A549 (cell line): ENCODE data around the gene UXT. TPM values are rescaled to one million over a fixed set of nuclear protein-coding genes. Genes with fewer than 3 reads are reported as not detected.

Source experiments
- ATAC-seq, 2 experiments: fragments of 200-7000 bp in 1 of 2; fragments of >200 bp in 1 of 2; cut with Nextera tagmentation in 1 of 2; cut with Tn5 transposase in 1 of 2; 3 replicates each; pipeline versions ENCODE4 v1.8.0 to v1.9.1; 2018 to 2020; ENCODE audit warnings: mild to moderate bottlenecking in 1 of 2, moderate library complexity in 1 of 2
- CTCF ChIA-PET: fragments of 300-600 bp; sonication (Branson Sonifier 250); formaldehyde crosslinking; extraction: SDS; loops from one replicate; lab custom pipeline; 2021; ENCODE audit warnings: antibody characterized with exemption, inconsistent platforms; lab: Yijun Ruan, JAX
- POLR2A ChIA-PET: fragments of 350-600 bp; formaldehyde crosslinking; extraction: SDS; loops from one replicate; lab custom pipeline; 2021; ENCODE audit warnings: antibody characterized with exemption, inconsistent platforms; lab: Yijun Ruan, JAX
- DNase-seq, 2 experiments: peaks; one replicate each; pipeline versions ENCODE4 v3.0.0 to v3.0.0-alpha.2; 2011 to 2016; ENCODE audit warnings: low read depth in 1 of 2, low spot score in 1 of 2
- FAIRE-seq: peaks from 2 replicates; lab custom pipeline; 2011; peaks lifted over from hg19 to GRCh38; lab: Jason Lieb, UNC
- H3K27ac ChIP-seq, 2 experiments: fragments of >200 bp; sonication (Bioruptor Twin); formaldehyde crosslinking; 3 replicates each; pipeline ENCODE4 v1.5.1; 2016 to 2017
- H3K4me1 ChIP-seq: fragments of >200 bp; sonication (Bioruptor Twin); formaldehyde crosslinking; 3 replicates; pipeline ENCODE4 v1.6.1; 2016
- H3K4me2 ChIP-seq: fragments of >200 bp; sonication (Bioruptor Twin); formaldehyde crosslinking; 3 replicates; pipeline ENCODE4 v1.6.1; 2016
- H3K4me3 ChIP-seq: fragments of >200 bp; sonication (Bioruptor Twin); formaldehyde crosslinking; 3 replicates; pipeline ENCODE4 v1.5.1; 2016
- H3K9me3 ChIP-seq: fragments of >200 bp; sonication (Bioruptor Twin); formaldehyde crosslinking; 3 replicates; pipeline ENCODE4 v1.6.1; 2016
- BHLHE40 ChIP-seq: IDR thresholded peaks from 2 replicates; pipeline ENCODE4 v1.6.1; 2012; ENCODE audit warnings: low read depth, low read length, inconsistent platforms
- CBX8 ChIP-seq: fragments of 200-600 bp; sonication (generic); IDR thresholded peaks from 2 replicates; pipeline ENCODE4 v1.6.1; 2016
- EHF ChIP-seq: fragments of 250-450 bp; sonication (Bioruptor Pico); IDR thresholded peaks from 2 replicates; pipeline ENCODE4 v1.5.0; 2020; ENCODE audit warnings: mild to moderate bottlenecking
- EHMT2 ChIP-seq: fragments of 200-600 bp; sonication (generic); IDR thresholded peaks from 2 replicates; pipeline ENCODE4 v1.6.1; 2016; ENCODE audit warnings: antibody characterized with exemption, low read depth, mild to moderate bottlenecking, moderate library complexity
- FOSL2 ChIP-seq, 2 experiments: fragments of 450-650 bp in 1 of 2; fragments of >200 bp in 1 of 2; sonication (Bioruptor Twin) in 1 of 2; formaldehyde crosslinking; IDR thresholded peaks; 2 replicates each; pipeline versions ENCODE4 v1.5.0 to v1.6.1; 2016 to 2020; ENCODE audit warnings: mild to moderate bottlenecking in 1 of 2, moderate library complexity in 1 of 2
- FOXS1 ChIP-seq: fragments of 250-450 bp; sonication (Bioruptor Pico); IDR thresholded peaks from 2 replicates; pipeline ENCODE4 v1.5.0; 2020; ENCODE audit warnings: mild to moderate bottlenecking, moderate library complexity
- GATA3 ChIP-seq: IDR thresholded peaks from 2 replicates; pipeline ENCODE4 v1.6.1; 2012; ENCODE audit warnings: borderline replicate concordance
- HDAC2 ChIP-seq: fragments of 200-600 bp; sonication (generic); IDR thresholded peaks from 2 replicates; pipeline ENCODE4 v1.6.1; 2016
- MAFK ChIP-seq: fragments of 450-650 bp; IDR thresholded peaks from 2 replicates; pipeline ENCODE4 v1.6.1; 2014; ENCODE audit not compliant: partially characterized antibody
- NFE2L2 ChIP-seq: fragments of 150-350 bp; conservative IDR thresholded peaks from 2 replicates; pipeline ENCODE4 v1.6.1; 2014; ENCODE audit warnings: low read length
- NR3C1 ChIP-seq: fragments of >200 bp; sonication (Bioruptor Twin); formaldehyde crosslinking; IDR thresholded peaks from 3 replicates; pipeline ENCODE4 v1.6.1; 2017
- POLR2AphosphoS2 ChIP-seq: conservative IDR thresholded peaks from 2 replicates; pipeline ENCODE4 v1.6.1; 2012; ENCODE audit warnings: low read length, improper control_type of control experiment, inconsistent platforms
- RAD21 ChIP-seq, 2 experiments: fragments of >200 bp in 1 of 2; sonication (Bioruptor Twin) in 1 of 2; formaldehyde crosslinking in 1 of 2; IDR thresholded peaks in 1 of 2; conservative IDR thresholded peaks in 1 of 2; 2 replicates in 1 of 2; 3 replicates in 1 of 2; pipeline ENCODE4 v1.6.1; 2012 to 2018; ENCODE audit warnings: inconsistent platforms in 1 of 2
- RFX5 ChIP-seq: fragments of 450-650 bp; IDR thresholded peaks from 2 replicates; pipeline ENCODE4 v1.7.1; 2014; ENCODE audit warnings: antibody characterized with exemption, mild to moderate bottlenecking, moderate library complexity
- RNF2 ChIP-seq: fragments of 200-600 bp; sonication (generic); IDR thresholded peaks from 2 replicates; pipeline ENCODE4 v1.6.1; 2016; ENCODE audit warnings: low read depth, mild to moderate bottlenecking, antibody characterized with exemption, moderate library complexity, borderline replicate concordance
- SMC3 ChIP-seq: fragments of >200 bp; sonication (Bioruptor Twin); formaldehyde crosslinking; IDR thresholded peaks from 3 replicates; pipeline ENCODE4 v1.6.1; 2018; ENCODE audit warnings: inconsistent platforms
- SREBF2 ChIP-seq: fragments of 450-650 bp; IDR thresholded peaks from 2 replicates; pipeline ENCODE4 v1.6.1; 2014; ENCODE audit warnings: mild to moderate bottlenecking, moderate library complexity
- TFCP2L1 ChIP-seq: fragments of 250-450 bp; sonication (Bioruptor Pico); IDR thresholded peaks from 2 replicates; pipeline ENCODE4 v1.5.0; 2021; ENCODE audit warnings: mild to moderate bottlenecking
- WGBS: methylation state at CpG from one replicate; pipeline ENCODE4 v1.1.6; 2017; ENCODE audit errors: missing lambda C conversion rate; 5-methylcytosine and 5-hydroxymethylcytosine counted together
- polyA plus RNA-seq, 4 experiments: library from polyadenylated mRNA; depleted of rRNA in 3 of 4; stranded (reverse); fragments of >200 nt; fragmentation: RNase III in 1 of 4; extraction: RNeasy Plus Mini Kit Qiagen cat#74134 plus additional on column Dnase treatment in 1 of 4; gene quantifications; 2 replicates in 3 of 4; 3 replicates in 1 of 4; pipeline ENCODE4 v1.2.3, GENCODE V29; 2011 to 2017
- TF ChIP-seq, protein P1 (sequence below): fragments of >200 bp; sonication (Bioruptor Twin); formaldehyde crosslinking; IDR thresholded peaks from 3 replicates; pipeline ENCODE4 v1.5.1; 2016
- TF ChIP-seq, protein P2 (sequence below): IDR thresholded peaks from 2 replicates; pipeline ENCODE4 v1.6.1; 2012; ENCODE audit warnings: low read depth, borderline replicate concordance
- TF ChIP-seq, protein P3 (sequence below): fragments of >200 bp; sonication (Bioruptor Twin); formaldehyde crosslinking; IDR thresholded peaks from 2 replicates; pipeline ENCODE4 v1.6.1; 2016
- TF ChIP-seq, protein P4 (sequence below): fragments of 450-650 bp; IDR thresholded peaks from 2 replicates; pipeline ENCODE4 v1.6.1; 2014; ENCODE audit warnings: antibody characterized with exemption

Gene UXT
- polyA plus RNA-seq, 2 of the 4 experiments (the other 2 are of a cell fraction), result 172 to 175 TPM

DNA sequence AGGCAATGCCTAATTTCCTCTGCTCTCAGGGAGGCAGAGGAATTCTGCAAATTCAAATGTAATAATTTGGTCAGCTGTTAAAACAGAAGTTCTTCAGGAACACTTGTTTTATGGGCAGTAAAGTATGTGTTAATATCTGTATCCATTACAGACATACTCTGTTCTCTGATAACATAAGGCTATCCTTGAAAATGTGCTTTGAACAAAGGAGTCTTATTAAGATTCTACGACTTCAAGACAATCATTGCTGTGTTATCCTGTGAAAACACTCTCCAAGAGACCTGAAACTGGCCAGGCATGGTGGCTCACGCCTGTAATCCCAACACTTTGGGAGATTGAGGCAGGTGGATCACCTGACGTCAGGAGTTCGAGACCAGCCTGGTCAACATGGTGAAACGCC, 27.3 kb downstream of the UXT start:
- POLR2A ChIA-PET, result no interaction called here
- DNase-seq (no peak), ATAC-seq (no peak), FAIRE-seq (no peak)
- Histone ChIP-seq H3K4me1 (no peaks in the 10 kb centered on the region), H3K9me3 (no peaks in the 10 kb centered on the region), H3K4me2 (no peak overlapping the region), H3K27ac (no peak overlapping the region), H3K4me3 (no peak overlapping the region)
- WGBS, result 94% methylated on average over 5 of the region's 5 CpGs
- TF ChIP-seq NR3C1, result no peak
- no peak for TF ChIP-seq CBX8
- no peak for TF ChIP-seq TFCP2L1 (CRISPR knock-in tag)
- TF ChIP-seq EHF (CRISPR knock-in tag), result no peak
- TF ChIP-seq FOXS1, result no peak
- TF ChIP-seq SREBF2, result no peak
- TF ChIP-seq RNF2, result no peak
- TF ChIP-seq NFE2L2, result no peak
- TF ChIP-seq, protein P1, sequence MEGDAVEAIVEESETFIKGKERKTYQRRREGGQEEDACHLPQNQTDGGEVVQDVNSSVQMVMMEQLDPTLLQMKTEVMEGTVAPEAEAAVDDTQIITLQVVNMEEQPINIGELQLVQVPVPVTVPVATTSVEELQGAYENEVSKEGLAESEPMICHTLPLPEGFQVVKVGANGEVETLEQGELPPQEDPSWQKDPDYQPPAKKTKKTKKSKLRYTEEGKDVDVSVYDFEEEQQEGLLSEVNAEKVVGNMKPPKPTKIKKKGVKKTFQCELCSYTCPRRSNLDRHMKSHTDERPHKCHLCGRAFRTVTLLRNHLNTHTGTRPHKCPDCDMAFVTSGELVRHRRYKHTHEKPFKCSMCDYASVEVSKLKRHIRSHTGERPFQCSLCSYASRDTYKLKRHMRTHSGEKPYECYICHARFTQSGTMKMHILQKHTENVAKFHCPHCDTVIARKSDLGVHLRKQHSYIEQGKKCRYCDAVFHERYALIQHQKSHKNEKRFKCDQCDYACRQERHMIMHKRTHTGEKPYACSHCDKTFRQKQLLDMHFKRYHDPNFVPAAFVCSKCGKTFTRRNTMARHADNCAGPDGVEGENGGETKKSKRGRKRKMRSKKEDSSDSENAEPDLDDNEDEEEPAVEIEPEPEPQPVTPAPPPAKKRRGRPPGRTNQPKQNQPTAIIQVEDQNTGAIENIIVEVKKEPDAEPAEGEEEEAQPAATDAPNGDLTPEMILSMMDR, result no peak
- TF ChIP-seq, protein P2, sequence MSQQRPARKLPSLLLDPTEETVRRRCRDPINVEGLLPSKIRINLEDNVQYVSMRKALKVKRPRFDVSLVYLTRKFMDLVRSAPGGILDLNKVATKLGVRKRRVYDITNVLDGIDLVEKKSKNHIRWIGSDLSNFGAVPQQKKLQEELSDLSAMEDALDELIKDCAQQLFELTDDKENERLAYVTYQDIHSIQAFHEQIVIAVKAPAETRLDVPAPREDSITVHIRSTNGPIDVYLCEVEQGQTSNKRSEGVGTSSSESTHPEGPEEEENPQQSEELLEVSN, result no peak
- TF ChIP-seq HDAC2, result no peak
- no peak for TF ChIP-seq FOSL2 (IDR thresholded peaks at IDR 0.05)
- no peak for TF ChIP-seq FOSL2 (CRISPR knock-in tag; IDR thresholded peaks at IDR 0.05)
- no peak for TF ChIP-seq BHLHE40
- CTCF ChIA-PET, result interaction anchor here (2.7 kb wide), 1 partner anchor 12 kb away, joined by 16 read pairs; no protein-coding TSS in a partner anchor

DNA sequence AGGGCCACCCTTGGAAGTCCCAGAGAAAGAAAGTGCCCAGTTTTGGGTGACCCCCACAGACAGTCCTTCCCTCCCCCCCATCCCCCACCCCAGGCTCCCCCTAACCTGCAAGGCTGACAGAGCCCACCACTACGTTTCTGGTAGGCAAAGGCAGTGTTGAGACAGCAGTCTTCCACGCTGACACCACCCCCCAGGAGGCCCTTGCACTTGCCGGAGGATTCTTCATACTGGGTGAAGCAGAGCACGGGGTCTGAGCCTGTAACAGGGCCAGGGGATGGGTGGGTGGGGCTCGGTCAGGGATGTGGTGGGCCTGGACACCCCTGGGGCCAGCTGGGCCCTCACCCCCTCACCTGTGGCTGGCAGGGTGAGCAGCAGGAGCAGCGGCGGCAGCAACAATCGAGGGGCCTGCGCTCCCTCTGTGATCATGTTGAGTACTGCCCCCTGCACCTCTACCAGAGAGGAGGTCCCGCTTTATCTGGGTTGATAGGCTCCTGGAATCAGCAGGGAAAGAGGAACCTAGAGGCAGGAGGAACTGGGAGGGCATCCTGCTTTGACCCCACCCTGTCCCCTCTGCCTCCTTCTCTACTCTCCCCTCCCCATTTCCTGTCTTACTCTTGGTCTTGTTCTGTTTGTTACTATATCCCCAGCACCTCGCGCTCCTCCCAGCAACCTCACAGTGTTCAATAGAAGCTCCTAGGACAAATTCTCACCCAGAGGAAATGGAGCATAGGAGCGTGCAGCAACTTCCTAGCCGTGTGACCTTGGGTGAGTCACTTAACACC, 29.4 kb downstream of the UXT start, which contains the start of gene CFP:
Gene CFP (minus strand): TSS at position 512 of the 782 bp plus-strand sequence. CDS start 86 bp downstream, at position 426.
- POLR2A ChIA-PET, result no interaction called here
- ATAC-seq (no peak), DNase-seq (no peak), FAIRE-seq (no peak)
- no peak for TF ChIP-seq POLR2AphosphoS2
- TF ChIP-seq, protein P2, result no peak
- TF ChIP-seq, protein P3, sequence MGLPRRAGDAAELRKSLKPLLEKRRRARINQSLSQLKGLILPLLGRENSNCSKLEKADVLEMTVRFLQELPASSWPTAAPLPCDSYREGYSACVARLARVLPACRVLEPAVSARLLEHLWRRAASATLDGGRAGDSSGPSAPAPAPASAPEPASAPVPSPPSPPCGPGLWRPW, result no peak
- TF ChIP-seq GATA3, result no peak
- no peak for TF ChIP-seq FOSL2 (IDR thresholded peaks at IDR 0.05)
- TF ChIP-seq FOSL2 (CRISPR knock-in tag; IDR thresholded peaks at IDR 0.05), result no peak
- no peak for TF ChIP-seq SMC3
- TF ChIP-seq EHMT2, result no peak
- TF ChIP-seq, protein P4, sequence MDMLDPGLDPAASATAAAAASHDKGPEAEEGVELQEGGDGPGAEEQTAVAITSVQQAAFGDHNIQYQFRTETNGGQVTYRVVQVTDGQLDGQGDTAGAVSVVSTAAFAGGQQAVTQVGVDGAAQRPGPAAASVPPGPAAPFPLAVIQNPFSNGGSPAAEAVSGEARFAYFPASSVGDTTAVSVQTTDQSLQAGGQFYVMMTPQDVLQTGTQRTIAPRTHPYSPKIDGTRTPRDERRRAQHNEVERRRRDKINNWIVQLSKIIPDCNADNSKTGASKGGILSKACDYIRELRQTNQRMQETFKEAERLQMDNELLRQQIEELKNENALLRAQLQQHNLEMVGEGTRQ, result no peak
- TF ChIP-seq RFX5, result no peak
- TF ChIP-seq MAFK, result no peak
- TF ChIP-seq RAD21 (conservative IDR thresholded peaks at IDR 0.05 in 1 of 2, IDR thresholded peaks at IDR 0.05 in 1 of 2), result no peak; a peak in 1 of 5 replicates
- Histone ChIP-seq H3K4me2 (no peak within 1 kb of the TSS), H3K9me3 (no peaks in the 10 kb centered on the region), H3K27ac (no peak within 1 kb of the TSS), H3K4me3 (no peak within 1 kb of the TSS), H3K4me1 (no peaks in the 10 kb centered on the region)
- CTCF ChIA-PET, result interaction anchor here (0.9 to 2.7 kb wide), 5 partner anchors 13 to 89 kb away, joined by 3 to 16 read pairs (median 4); no protein-coding TSS in a partner anchor
- 91% methylated on average over 9 of the region's 14 CpGs for WGBS
